Activated CD8-positive, alpha-beta memory T cell treated with anti-CD3 and anti-CD28 coated beads, Interleukin-2, amount 10 ng/mL, durations not matched to agents 7 days and 5 days (primary cell): ENCODE data around the gene CHD9. TPM values are rescaled to one million over a fixed set of nuclear protein-coding genes. Genes with fewer than 3 reads are reported as not detected.
"Not testable (repeated sequence)": the region's sequence is repeated elsewhere in the genome, so short reads cannot be mapped to it uniquely, and the experiment has no call there.

ENCODE experiments used
- ATAC-seq: fragments of 150-1000 bp; cut with Tn5 transposase; one replicate; pipeline ENCODE4 v1.10.0; 2021; ENCODE audit warnings: moderate library complexity
- CTCF ChIA-PET: fragments of 350-600 bp; sonication (Branson Sonifier 250); formaldehyde crosslinking; loops from one replicate; lab custom pipeline; 2021; ENCODE audit warnings: antibody characterized with exemption; lab: Charles Lee
- DNase-seq: peaks from one replicate; pipeline ENCODE4 v3.0.0-alpha.2; 2020
- H3K27ac Mint-ChIP-seq: one replicate; pipeline ENCODE4 v1.8.0; 2021; ENCODE audit warnings: mild to moderate bottlenecking, mixed read lengths
- H3K27me3 Mint-ChIP-seq: one replicate; pipeline ENCODE4 v1.8.0; 2021; ENCODE audit warnings: mixed read lengths
- H3K36me3 Mint-ChIP-seq: one replicate; pipeline ENCODE4 v1.8.0; 2021; ENCODE audit warnings: mild to moderate bottlenecking, mixed read lengths
- H3K4me1 Mint-ChIP-seq: one replicate; pipeline ENCODE4 v1.8.0; 2021; ENCODE audit warnings: mixed read lengths
- H3K4me3 Mint-ChIP-seq: one replicate; pipeline ENCODE4 v1.8.0; 2021; ENCODE audit warnings: mild to moderate bottlenecking, moderate library complexity, mixed read lengths
- H3K9me3 Mint-ChIP-seq: one replicate; pipeline ENCODE4 v1.8.0; 2022; ENCODE audit warnings: low read depth, mixed read lengths
- total RNA-seq, 2 experiments: library from RNA; stranded (reverse); gene quantifications; one replicate each; pipeline ENCODE4 v1.2.3, GENCODE V29; 2021

Gene CHD9
- total RNA-seq, 2 experiments from 2014 or later: 23.7 to 32.7 TPM

- ATAC-seq (no peak), DNase-seq (no peak)
- H3K9me3 Mint-ChIP-seq: no peaks in the 10 kb centered on the region
- no peak overlapping the region for H3K4me3 Mint-ChIP-seq
- peaks cover 22% of the 10 kb centered on the region for H3K27me3 Mint-ChIP-seq
- no peak overlapping the region for H3K27ac Mint-ChIP-seq
- no peaks in the 10 kb centered on the region for H3K36me3 Mint-ChIP-seq
- H3K4me1 Mint-ChIP-seq: no peaks in the 10 kb centered on the region
- CTCF ChIA-PET: no interaction called here
Measured at GRCh38 chr16:53041320-53042051, 13.3 kb upstream of the CHD9 start.

- ATAC-seq (no peak), DNase-seq (no peak)
- H3K4me3 Mint-ChIP-seq: no peak overlapping the region
- H3K9me3 Mint-ChIP-seq: no peaks in the 10 kb centered on the region
- no peak overlapping the region for H3K27ac Mint-ChIP-seq
- CTCF ChIA-PET: no interaction called here
- no peaks in the 10 kb centered on the region for H3K36me3 Mint-ChIP-seq
- no peaks in the 10 kb centered on the region for H3K4me1 Mint-ChIP-seq
- peaks cover 19% of the 10 kb centered on the region for H3K27me3 Mint-ChIP-seq
Measured at GRCh38 chr16:53042235-53042701, 12.5 kb upstream of the CHD9 start.

GRCh38 chr16:53043428-53043831 is 11.4 kb upstream of the CHD9 start:
- Mint-ChIP-seq H3K27me3 (peaks cover 19% of the 10 kb centered on the region), H3K4me3 (no peak overlapping the region), H3K36me3 (no peaks in the 10 kb centered on the region), H3K4me1 (no peaks in the 10 kb centered on the region), H3K9me3 (no peaks in the 10 kb centered on the region), H3K27ac (no peak overlapping the region)
- ATAC-seq (no peak), DNase-seq (no peak)
- CTCF ChIA-PET: interaction anchor here (1.2 kb wide), 1 partner anchor 22 kb away, joined by 3 read pairs; no protein-coding TSS in a partner anchor

GRCh38 chr16:53043986-53044601 is 10.7 kb upstream of the CHD9 start:
- DNase-seq: no peak
- Mint-ChIP-seq H3K27me3 (peaks cover 16% of the 10 kb centered on the region), H3K4me3 (no peak overlapping the region), H3K9me3 (no peaks in the 10 kb centered on the region), H3K27ac (no peak overlapping the region), H3K36me3 (no peaks in the 10 kb centered on the region), H3K4me1 (no peaks in the 10 kb centered on the region)
- ATAC-seq: no peak
- CTCF ChIA-PET: interaction anchor here (1.2 to 1.3 kb wide), 2 partner anchors 11 to 22 kb away, joined by 3 to 5 read pairs; partner anchors contain the start of gene CHD9

- H3K27ac Mint-ChIP-seq: no peak overlapping the region
- peaks cover 16% of the 10 kb centered on the region for H3K27me3 Mint-ChIP-seq
- H3K4me1 Mint-ChIP-seq: no peaks in the 10 kb centered on the region
- no peaks in the 10 kb centered on the region for H3K9me3 Mint-ChIP-seq
- H3K36me3 Mint-ChIP-seq: no peaks in the 10 kb centered on the region
- H3K4me3 Mint-ChIP-seq: no peak overlapping the region
- ATAC-seq (no peak), DNase-seq (no peak)
- CTCF ChIA-PET: no interaction called here
Measured at GRCh38 chr16:53045341-53046220, 9.2 kb upstream of the CHD9 start.

GRCh38 chr16:53047515-53047914 is 7.3 kb upstream of the CHD9 start:
- H3K27me3 Mint-ChIP-seq: peaks cover 12% of the 10 kb centered on the region
- H3K36me3 Mint-ChIP-seq, H3K9me3 Mint-ChIP-seq, CTCF ChIA-PET, H3K4me1 Mint-ChIP-seq, H3K27ac Mint-ChIP-seq, DNase-seq, H3K4me3 Mint-ChIP-seq, ATAC-seq: not testable (repeated sequence)

- H3K36me3 Mint-ChIP-seq: no peaks in the 10 kb centered on the region
- no peak for ATAC-seq
- no peak overlapping the region for H3K27ac Mint-ChIP-seq
- CTCF ChIA-PET: no interaction called here
- peaks cover 8% of the 10 kb centered on the region for H3K27me3 Mint-ChIP-seq
- DNase-seq: no peak
- no peak overlapping the region for H3K4me3 Mint-ChIP-seq
- H3K9me3 Mint-ChIP-seq: no peaks in the 10 kb centered on the region
- H3K4me1 Mint-ChIP-seq: peaks cover 12% of the 10 kb centered on the region
Measured at GRCh38 chr16:53048139-53048915, 6.5 kb upstream of the CHD9 start.

- CTCF ChIA-PET, H3K27me3 Mint-ChIP-seq, H3K9me3 Mint-ChIP-seq, H3K4me3 Mint-ChIP-seq, DNase-seq, H3K36me3 Mint-ChIP-seq, ATAC-seq, H3K27ac Mint-ChIP-seq: not testable (repeated sequence)
- peaks cover 29% of the 10 kb centered on the region for H3K4me1 Mint-ChIP-seq
Measured at GRCh38 chr16:53051255-53051654, 3.5 kb upstream of the CHD9 start.

GRCh38 chr16:53052519-53053501 is 2.0 kb upstream of the CHD9 start, which contains the start of gene CHD9NB:
Gene CHD9NB (minus strand): TSS chr16:53052897. CDS start chr16:53044158, 8,739 bp downstream.
- DNase-seq (peak; percentile 49), ATAC-seq (peak; percentile 8)
- H3K9me3 Mint-ChIP-seq: no peaks in the 10 kb centered on the region
- peak within 1 kb of the TSS; percentile 0 for H3K27ac Mint-ChIP-seq
- no peaks in the 10 kb centered on the region for H3K27me3 Mint-ChIP-seq
- CTCF ChIA-PET: interaction anchor here (0.8 to 4.1 kb wide), 8 partner anchors 16 to 231 kb away, joined by 3 to 52 read pairs (median 10); no protein-coding TSS in a partner anchor
- peak within 1 kb of the TSS; percentile 43 for H3K4me3 Mint-ChIP-seq
- H3K36me3 Mint-ChIP-seq: peaks cover 2% of the 10 kb centered on the region
- H3K4me1 Mint-ChIP-seq: peaks cover 38% of the 10 kb centered on the region

GRCh38 chr16:53053967-53054669 is 673 bp upstream of the CHD9 start:
- H3K9me3 Mint-ChIP-seq: no peaks in the 10 kb centered on the region
- peaks cover 50% of the 10 kb centered on the region for H3K4me1 Mint-ChIP-seq
- peaks cover 5% of the 10 kb centered on the region for H3K36me3 Mint-ChIP-seq
- peak; percentile 63 for DNase-seq
- H3K27me3 Mint-ChIP-seq: no peaks in the 10 kb centered on the region
- peak overlapping the region; percentile 87 for H3K27ac Mint-ChIP-seq
- CTCF ChIA-PET: interaction anchor here (0.9 to 4.1 kb wide), 25 partner anchors 10 to 496 kb away, joined by 3 to 52 read pairs (median 5); no protein-coding TSS in a partner anchor
- peak; percentile 49 for ATAC-seq
- peak overlapping the region; percentile 75 for H3K4me3 Mint-ChIP-seq
